ENCODE data around the gene GRIK2. TPM values are rescaled to one million over a fixed set of nuclear protein-coding genes. Genes with fewer than 3 reads are reported as not detected.
"Not testable (repeated sequence)": the region's sequence is repeated elsewhere in the genome, so short reads cannot be mapped to it uniquely, and the experiment has no call there.

Gene GRIK2
- total RNA-seq, 1 experiment from 2014 or later, result 1.4 TPM

DNA sequence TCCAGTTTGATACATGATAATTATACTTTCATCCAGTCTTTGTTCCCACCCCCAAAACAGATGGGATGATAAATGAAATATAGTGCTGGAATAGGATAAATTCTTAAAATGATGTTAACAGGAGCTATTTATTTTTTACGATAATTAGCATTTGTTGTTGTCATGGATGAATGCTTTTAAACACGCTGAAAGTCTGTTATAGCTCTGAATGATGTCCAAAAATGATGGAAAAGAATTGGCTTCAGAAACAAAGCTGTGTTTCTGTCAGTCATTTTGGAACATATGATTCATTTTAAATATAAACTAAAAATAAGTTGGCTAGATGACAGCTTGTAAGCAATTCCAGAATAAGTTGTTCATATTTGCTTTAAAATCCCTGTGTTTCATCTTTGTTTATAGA is 237.4 kb downstream of the GRIK2 start:
- no peak for DNase-seq (ENCODE audit: low spot score)

DNA sequence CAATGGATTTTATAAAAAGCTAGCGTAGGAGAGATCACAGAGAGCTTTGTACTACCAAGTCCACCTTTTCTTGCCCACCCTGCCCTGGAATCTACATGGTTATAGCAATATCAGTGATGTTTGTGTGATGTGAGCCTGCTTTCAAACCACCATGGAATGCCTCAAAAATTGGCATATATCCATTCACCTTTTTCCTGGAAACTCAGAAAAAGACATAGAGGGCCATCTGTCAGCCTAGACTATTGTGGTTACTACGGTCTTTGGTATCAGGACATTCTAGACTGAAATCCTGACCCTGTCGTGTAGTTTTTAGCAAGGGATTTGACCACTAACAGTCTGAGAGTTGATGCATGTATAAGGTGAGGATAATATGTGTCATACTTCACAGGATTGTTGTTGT is 239.6 kb downstream of the GRIK2 start:
- DNase-seq (ENCODE audit: low spot score), result no peak

GRCh38 chr6:101638865-101639264 is 245.4 kb downstream of the GRIK2 start:
- not testable (repeated sequence) for DNase-seq (ENCODE audit: low spot score)

GRCh38 chr6:101640131-101640530 is 246.6 kb downstream of the GRIK2 start:
- DNase-seq (ENCODE audit: low spot score), result no peak

DNA sequence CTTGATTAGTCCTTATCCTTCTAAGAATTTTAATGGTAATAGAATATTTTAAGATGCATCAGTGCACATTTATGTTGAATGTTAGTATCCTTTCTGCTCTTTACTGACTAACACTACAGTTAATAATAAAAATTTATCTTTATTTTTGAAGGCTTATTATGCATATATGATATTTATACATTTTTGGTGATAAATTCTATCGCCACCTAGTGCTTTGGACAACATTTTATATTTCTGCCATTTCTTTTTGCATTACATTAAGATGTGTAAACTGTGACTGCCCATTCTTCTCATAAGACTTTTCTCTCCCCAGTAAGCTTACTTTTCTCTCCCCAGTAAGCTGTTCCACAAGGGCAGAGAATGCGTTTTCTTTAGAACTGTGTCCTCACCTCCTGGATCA is 252.3 kb downstream of the GRIK2 start:
- no peak for DNase-seq (ENCODE audit: low spot score)

DNA sequence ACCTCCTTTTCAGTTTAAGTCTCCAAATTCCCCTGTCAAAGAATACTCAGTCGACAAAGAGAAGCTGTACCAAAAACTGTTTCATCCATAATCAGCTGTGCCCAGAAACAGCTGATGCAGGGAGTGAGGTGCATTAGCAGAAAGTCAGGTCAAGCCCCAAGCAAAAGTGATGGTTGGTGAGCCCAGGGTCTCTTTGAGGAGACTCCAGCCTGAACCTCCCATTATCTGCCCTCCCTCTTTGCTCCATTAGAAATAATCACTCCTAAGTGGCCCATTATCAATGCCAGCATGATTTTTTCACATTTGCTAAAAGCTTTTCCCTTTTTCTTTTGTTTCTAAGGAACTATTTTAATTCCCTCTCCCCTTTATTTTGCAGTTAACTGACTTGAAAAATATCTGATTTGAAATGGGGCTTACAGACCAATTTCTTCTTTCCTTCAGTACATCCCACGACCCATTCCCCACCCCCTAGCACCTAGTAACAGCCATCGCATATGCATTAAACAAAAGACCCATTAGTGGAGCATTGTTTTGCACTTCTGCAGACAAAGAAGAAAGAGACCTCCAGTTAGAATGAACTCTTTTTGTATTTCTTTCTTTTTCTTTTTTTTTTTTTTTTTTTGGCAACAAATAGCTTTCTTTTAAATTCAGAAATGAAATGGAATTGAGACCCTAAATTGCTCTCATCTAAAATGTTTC is 257.0 kb downstream of the GRIK2 start:
- DNase-seq (ENCODE audit: low spot score), result no peak

DNA sequence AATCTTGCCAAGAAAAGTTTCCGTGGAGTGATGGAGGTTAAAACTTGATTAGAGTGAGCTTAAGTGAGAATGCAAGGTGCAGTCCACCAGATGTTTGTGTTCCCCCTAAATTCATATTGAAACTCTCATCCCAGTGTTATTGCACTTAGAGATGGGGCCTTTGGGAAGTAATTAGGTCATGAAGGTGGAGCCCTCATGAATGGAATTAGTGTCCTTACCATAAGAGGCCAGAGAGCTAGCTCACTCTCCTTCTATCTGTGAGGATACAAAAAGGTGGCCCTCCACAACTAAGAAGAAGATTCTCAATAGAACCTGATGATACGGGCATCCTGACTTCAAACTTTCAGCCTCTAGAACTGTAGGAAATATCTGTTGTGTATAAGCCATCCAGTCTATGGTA is 258.6 kb downstream of the GRIK2 start:
- no peak for DNase-seq (ENCODE audit: low spot score)

DNA sequence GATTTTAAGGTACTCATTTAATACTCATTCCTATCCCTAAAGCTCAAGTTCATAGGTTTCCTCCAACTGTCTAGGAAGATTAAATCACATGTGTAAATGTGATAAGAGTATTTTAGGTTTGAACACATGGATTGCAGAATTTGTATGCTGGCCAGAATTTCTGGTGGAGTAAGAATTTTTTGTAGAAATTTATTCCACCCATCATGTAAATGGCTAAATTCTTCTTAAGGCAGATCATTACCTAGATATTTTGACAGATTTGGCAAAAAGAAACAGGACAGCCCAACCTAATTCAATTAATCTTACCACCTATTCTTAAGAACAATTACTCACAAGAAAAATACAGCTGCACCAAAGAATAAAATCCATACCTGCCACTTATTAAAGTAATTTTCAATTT is 261.6 kb downstream of the GRIK2 start:
- no peak for DNase-seq (ENCODE audit: low spot score)

GRCh38 chr6:101662111-101662897 is 268.8 kb downstream of the GRIK2 start:
- no peak for DNase-seq (ENCODE audit: low spot score)

GRCh38 chr6:101663100-101663499 is 269.6 kb downstream of the GRIK2 start:
- DNase-seq (ENCODE audit: low spot score), result no peak

GRCh38 chr6:101666256-101666655 is 272.7 kb downstream of the GRIK2 start:
- DNase-seq (ENCODE audit: low spot score), result peak; percentile 16

GRCh38 chr6:101668496-101669030 is 275.1 kb downstream of the GRIK2 start:
- no peak for DNase-seq (ENCODE audit: low spot score)

GRCh38 chr6:101676187-101676586 is 282.7 kb downstream of the GRIK2 start:
- no peak for DNase-seq (ENCODE audit: low spot score)

- DNase-seq (ENCODE audit: low spot score), result no peak
Observed at GRCh38 chr6:101682937-101683336, 289.4 kb downstream of the GRIK2 start.

- no peak for DNase-seq (ENCODE audit: low spot score)
Observed at GRCh38 chr6:101683884-101684283, 290.4 kb downstream of the GRIK2 start.

DNA sequence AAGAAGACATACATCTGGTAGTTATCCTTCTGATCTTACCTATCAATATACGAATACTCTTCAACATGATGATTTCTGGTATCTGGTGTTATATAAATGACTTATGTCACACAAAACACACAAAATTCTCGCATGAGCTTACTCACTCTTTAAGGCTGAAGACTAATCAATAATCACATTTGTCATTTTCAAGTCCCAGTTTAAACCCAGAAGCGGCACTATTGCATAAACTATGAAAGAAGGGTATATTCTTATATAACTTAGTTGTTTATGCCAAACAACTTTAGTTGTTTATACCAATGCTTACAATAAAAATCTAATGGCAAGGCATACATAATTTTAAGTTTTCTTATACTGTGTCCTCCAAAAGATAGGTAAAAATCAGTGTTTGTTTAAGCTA is 293.1 kb downstream of the GRIK2 start:
- no peak for DNase-seq (ENCODE audit: low spot score)

- no peak for DNase-seq (ENCODE audit: low spot score)
Observed at GRCh38 chr6:101689156-101689555, 295.6 kb downstream of the GRIK2 start.

- no peak for DNase-seq (ENCODE audit: low spot score)
Observed at GRCh38 chr6:101689695-101690094, 296.2 kb downstream of the GRIK2 start.

- no peak for DNase-seq (ENCODE audit: low spot score)
Observed at GRCh38 chr6:101700655-101701054, 307.1 kb downstream of the GRIK2 start.

DNA sequence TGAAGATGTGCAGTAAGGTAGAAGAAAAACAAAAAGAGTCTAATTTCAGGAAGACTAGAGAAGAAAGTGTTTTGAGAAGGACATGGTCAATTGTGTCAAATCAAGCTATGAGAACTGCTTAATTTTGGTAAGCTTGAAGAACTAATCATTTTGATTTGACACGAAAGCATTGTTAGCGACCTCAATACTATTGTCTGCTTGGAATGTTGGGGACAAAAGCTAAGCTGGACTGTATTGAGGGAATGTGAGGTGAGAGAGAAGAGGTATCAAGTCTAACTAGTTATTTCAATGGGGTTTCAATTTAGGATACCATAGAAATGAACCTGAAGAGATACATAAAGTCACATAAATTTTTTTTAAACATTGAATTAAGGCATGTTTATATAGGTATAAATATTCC is 309.8 kb downstream of the GRIK2 start:
- DNase-seq (ENCODE audit: low spot score), result no peak

DNA sequence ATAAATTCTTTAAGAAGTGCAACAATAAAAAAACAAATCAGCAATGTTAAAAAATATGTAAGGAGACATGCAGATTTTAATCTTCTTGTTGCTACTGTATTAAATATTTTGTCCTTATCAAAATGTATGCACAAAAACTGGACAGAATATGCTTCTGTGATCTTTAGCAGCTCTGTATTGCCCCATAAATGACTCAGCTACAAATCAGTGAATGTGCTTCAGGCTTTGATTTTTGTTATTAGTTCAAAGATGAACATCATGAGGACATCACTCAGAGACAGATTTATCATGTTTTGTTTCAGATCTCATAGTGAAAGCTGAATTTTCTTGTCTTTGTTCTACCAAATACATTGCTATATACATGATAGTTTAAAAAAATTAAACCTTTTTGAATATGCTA is 312.4 kb downstream of the GRIK2 start:
- DNase-seq (ENCODE audit: low spot score), result no peak

DNA sequence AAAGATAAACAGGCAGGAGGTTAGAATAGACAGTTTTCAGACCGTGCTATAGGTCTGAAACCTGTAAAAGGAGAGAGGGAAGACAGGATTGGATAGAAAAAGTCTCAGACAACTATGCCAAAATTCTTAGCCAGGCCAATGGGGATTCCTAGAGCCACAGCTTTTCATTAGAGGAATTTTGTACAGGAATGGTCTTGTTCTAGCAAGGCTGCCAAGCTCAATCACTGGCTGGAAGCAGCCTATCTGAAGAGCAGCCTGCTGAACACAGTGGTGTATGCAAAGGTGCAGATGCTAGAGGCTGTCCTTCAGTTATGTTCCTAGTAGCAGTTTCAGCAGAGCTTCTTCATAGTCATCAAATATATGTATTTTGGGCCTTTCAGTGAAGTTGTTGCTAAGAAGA is 313.1 kb downstream of the GRIK2 start:
- no peak for DNase-seq (ENCODE audit: low spot score)

DNA sequence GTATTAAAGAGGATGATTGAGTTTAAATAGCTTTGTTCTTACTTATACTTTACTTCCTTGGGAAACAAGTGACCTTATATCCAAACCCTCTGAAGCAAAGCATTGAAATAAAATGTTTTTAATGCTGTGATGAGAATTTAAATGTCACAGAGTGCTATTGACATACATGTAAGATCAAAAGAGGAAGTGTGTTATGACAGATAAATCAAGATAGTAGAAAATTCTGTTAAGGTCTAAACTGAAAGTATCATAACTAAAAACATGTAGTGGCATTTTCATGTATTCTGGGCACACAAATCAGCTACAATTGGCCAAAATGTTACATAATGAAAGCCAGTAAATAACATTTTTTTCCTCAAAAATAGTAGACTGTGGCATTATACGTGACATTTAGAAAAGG is 318.0 kb downstream of the GRIK2 start:
- DNase-seq (ENCODE audit: low spot score), result no peak

All from H4 (cell line).